ENCODE measurements around the gene GUCY2D. TPM values are rescaled to one million over a fixed set of nuclear protein-coding genes. Genes with fewer than 3 reads are reported as not detected.

GUCY2D gene
- total RNA-seq, 2 experiments from 2014 or later: not detected

- ChIA-PET POLR2A (no interaction called here), CTCF (ENCODE audit: unreplicated experiment) (no interaction called here)
- intact Hi-C loops (cut with micrococcal nuclease; ENCODE audit: unreplicated experiment): loop anchor here (2.0 kb wide), 1 partner anchor 41 kb away; no protein-coding TSS in a partner anchor
- peak overlapping the region; percentile 27 for H3K4me3 ChIP-seq (ENCODE audit: low read depth, low read length, poor library complexity, severe bottlenecking)
- H3K4me2 ChIP-seq (ENCODE audit: low read length): peak overlapping the region; percentile 51; the same call in 1 of the 2 replicates
- H3K9me2 ChIP-seq (ENCODE audit: insufficient read depth, low read length): no peaks in the 10 kb centered on the region
- TF ChIP-seq CTCF (conservative IDR thresholded peaks at IDR 0.05; ENCODE audit: low read length) (no peak), EZH2phosphoT487 (IDR thresholded peaks at IDR 0.05; ENCODE audit: borderline replicate concordance, low read depth, low read length) (no peak)
- H3K9me3 ChIP-seq (ENCODE audit: low read length): no peaks in the 10 kb centered on the region
- H3K79me2 ChIP-seq (ENCODE audit: insufficient read depth, low read depth, low read length): no peaks in the 10 kb centered on the region
- no peak overlapping the region for H3K27ac ChIP-seq (ENCODE audit: low read depth, low read length, poor library complexity, severe bottlenecking)
- no TSS peak for BruUV-seq (replicated peaks)
- no peaks in the 10 kb centered on the region for H3K36me3 ChIP-seq (ENCODE audit: insufficient read depth, low read length)
- H4K20me1 ChIP-seq (ENCODE audit: insufficient read depth, low read length): no peaks in the 10 kb centered on the region
- DNase-seq (ENCODE audit: low spot score): no peak
- peaks cover 7% of the 10 kb centered on the region for H3K4me1 ChIP-seq (ENCODE audit: insufficient read depth, low read length, poor library complexity, severe bottlenecking)
- H2AFZ ChIP-seq (ENCODE audit: low read length): no peak overlapping the region
Measured at GRCh38 chr17:8015957-8016631, 13.7 kb downstream of the GUCY2D start.

GRCh38 chr17:8016632-8017424, 14.4 kb downstream of the GUCY2D start:
- no TSS peak for BruUV-seq (replicated peaks)
- no peak overlapping the region for H2AFZ ChIP-seq (ENCODE audit: low read length)
- CTCF ChIA-PET (ENCODE audit: unreplicated experiment): no interaction called here
- no peaks in the 10 kb centered on the region for H4K20me1 ChIP-seq (ENCODE audit: insufficient read depth, low read length)
- H3K79me2 ChIP-seq (ENCODE audit: insufficient read depth, low read depth, low read length): no peaks in the 10 kb centered on the region
- H3K27ac ChIP-seq (ENCODE audit: low read depth, low read length, poor library complexity, severe bottlenecking): no peak overlapping the region
- H3K9me2 ChIP-seq (ENCODE audit: insufficient read depth, low read length): no peaks in the 10 kb centered on the region
- POLR2A ChIA-PET: no interaction called here
- H3K4me1 ChIP-seq (ENCODE audit: insufficient read depth, low read length, poor library complexity, severe bottlenecking): peaks cover 7% of the 10 kb centered on the region
- TF ChIP-seq EZH2phosphoT487 (IDR thresholded peaks at IDR 0.05; ENCODE audit: borderline replicate concordance, low read depth, low read length) (no peak), CTCF (conservative IDR thresholded peaks at IDR 0.05; ENCODE audit: low read length) (peak; percentile 82)
- H3K4me3 ChIP-seq (ENCODE audit: low read depth, low read length, poor library complexity, severe bottlenecking): peak overlapping the region; percentile 27
- H3K36me3 ChIP-seq (ENCODE audit: insufficient read depth, low read length): no peaks in the 10 kb centered on the region
- peak overlapping the region; percentile 51; the same call in 1 of the 2 replicates for H3K4me2 ChIP-seq (ENCODE audit: low read length)
- peak; percentile 50 for DNase-seq (ENCODE audit: low spot score)
- intact Hi-C loops (cut with micrococcal nuclease; ENCODE audit: unreplicated experiment): loop anchor here (2.0 kb wide), 1 partner anchor 40 kb away; no protein-coding TSS in a partner anchor
- no peaks in the 10 kb centered on the region for H3K9me3 ChIP-seq (ENCODE audit: low read length)

Data from OCI-LY7 (cell line).